HG03097 (cell line): ENCODE results near the gene LRRC28.

ENCODE experiments used
- ATAC-seq: cut with Tn5 transposase; IDR thresholded peaks from one replicate; pipeline ENCODE4 v1.9.1; 2021; ENCODE audit not compliant: unreplicated experiment, low FRiP score

LRRC28 gene

GRCh38 chr15:99335508-99335907 lies 84.2 kb downstream of the LRRC28 start:
- ATAC-seq: no peak

- ATAC-seq: no peak
Measured at GRCh38 chr15:99336794-99337193, 85.5 kb downstream of the LRRC28 start.

GRCh38 chr15:99340347-99340746 lies 89.1 kb downstream of the LRRC28 start:
- no peak for ATAC-seq

- no peak for ATAC-seq
Measured at GRCh38 chr15:99341786-99342185, 90.5 kb downstream of the LRRC28 start.

- no peak for ATAC-seq
Measured at GRCh38 chr15:99343208-99343607, 91.9 kb downstream of the LRRC28 start.

- ATAC-seq: no peak
Measured at GRCh38 chr15:99343881-99344551, 92.7 kb downstream of the LRRC28 start.

- ATAC-seq: no peak
Measured at GRCh38 chr15:99344639-99345038, 93.4 kb downstream of the LRRC28 start.

GRCh38 chr15:99345242-99345641 lies 94.0 kb downstream of the LRRC28 start:
- ATAC-seq: no peak

GRCh38 chr15:99345832-99346462 lies 94.7 kb downstream of the LRRC28 start:
- ATAC-seq: no peak

- ATAC-seq: no peak
Measured at GRCh38 chr15:99347574-99347973, 96.3 kb downstream of the LRRC28 start.

- no peak for ATAC-seq
Measured at GRCh38 chr15:99348412-99348811, 97.1 kb downstream of the LRRC28 start.

- ATAC-seq: no peak
Measured at GRCh38 chr15:99350408-99350807, 99.1 kb downstream of the LRRC28 start.

- ATAC-seq: no peak
Measured at GRCh38 chr15:99359769-99360168, 108.5 kb downstream of the LRRC28 start.

GRCh38 chr15:99361545-99362185 lies 110.4 kb downstream of the LRRC28 start:
- no peak for ATAC-seq

GRCh38 chr15:99365242-99365641 lies 114.0 kb downstream of the LRRC28 start:
- peak; percentile 76 for ATAC-seq

- ATAC-seq: no peak
Measured at GRCh38 chr15:99366013-99366412, 114.7 kb downstream of the LRRC28 start.

GRCh38 chr15:99368743-99369142 lies 117.5 kb downstream of the LRRC28 start:
- ATAC-seq: no peak

GRCh38 chr15:99369196-99369595 lies 117.9 kb downstream of the LRRC28 start:
- no peak for ATAC-seq

GRCh38 chr15:99371180-99372103 lies 120.2 kb downstream of the LRRC28 start:
- peak; percentile 69 for ATAC-seq

GRCh38 chr15:99385005-99385669 lies 133.9 kb downstream of the LRRC28 start:
- ATAC-seq: no peak
